Measurements from ENCODE around the gene WWOX. TPM values are rescaled to one million over a fixed set of nuclear protein-coding genes. Genes with fewer than 3 reads are reported as not detected.
"Not testable (repeated sequence)": the region's sequence is repeated elsewhere in the genome, so short reads cannot be mapped to it uniquely, and the experiment has no call there.

WWOX gene
- total RNA-seq, 2 experiments from 2014 or later: 19.9 to 29.4 TPM

DNA sequence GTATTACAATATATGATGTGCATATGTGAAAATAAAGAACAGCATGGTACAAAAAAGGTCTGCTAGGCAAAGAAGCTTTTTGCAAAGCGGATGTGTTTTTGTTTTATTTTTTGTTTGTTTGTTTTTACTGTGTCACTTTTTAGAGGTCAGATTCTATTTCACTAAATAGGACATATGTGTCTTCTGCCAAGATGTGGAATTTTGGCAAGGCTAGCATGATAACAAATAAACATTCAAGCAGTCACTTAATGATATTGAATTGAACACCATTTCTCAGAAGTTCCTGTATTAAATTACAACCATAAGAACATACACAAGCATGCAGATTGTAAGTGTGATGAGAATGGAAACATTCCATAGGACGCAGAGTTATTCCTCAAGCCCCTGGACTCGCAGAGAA is 492.7 kb downstream of the WWOX start:
- H3K4me1 Mint-ChIP-seq: no peaks in the 10 kb centered on the region
- no peak overlapping the region for H3K4me3 Mint-ChIP-seq
- H3K9me3 Mint-ChIP-seq (ENCODE audit: low read depth): no peaks in the 10 kb centered on the region
- CTCF ChIA-PET: no interaction called here
- no peaks in the 10 kb centered on the region for H3K36me3 Mint-ChIP-seq (ENCODE audit: low read depth)
- intact Hi-C loops (cut with DNase I, micrococcal nuclease): no loop called here
- POLR2A ChIA-PET: no interaction called here
- H3K27ac Mint-ChIP-seq: no peak overlapping the region
- DNase-seq (no peak), ATAC-seq (no peak)
- H3K27me3 Mint-ChIP-seq: no peaks in the 10 kb centered on the region

DNA sequence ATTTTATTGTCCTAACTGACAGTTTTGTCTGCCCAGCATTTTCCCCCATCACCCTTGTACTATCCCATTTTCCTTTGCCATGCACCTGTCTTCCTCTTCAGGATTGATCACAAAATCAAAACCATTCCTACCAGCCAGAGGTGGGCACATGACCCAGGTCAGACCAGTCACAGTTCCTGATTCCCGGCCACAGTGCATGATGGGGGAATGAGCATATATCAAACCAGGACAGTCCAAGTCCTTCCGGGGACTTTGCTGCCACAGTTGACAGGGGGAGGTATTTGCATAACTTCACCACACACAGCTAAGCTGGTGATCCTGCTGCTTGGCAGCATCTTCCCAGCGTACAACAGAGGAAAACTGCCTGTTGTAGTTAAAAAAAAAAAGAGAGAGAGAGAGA is 493.9 kb downstream of the WWOX start:
- ATAC-seq: no peak

DNA sequence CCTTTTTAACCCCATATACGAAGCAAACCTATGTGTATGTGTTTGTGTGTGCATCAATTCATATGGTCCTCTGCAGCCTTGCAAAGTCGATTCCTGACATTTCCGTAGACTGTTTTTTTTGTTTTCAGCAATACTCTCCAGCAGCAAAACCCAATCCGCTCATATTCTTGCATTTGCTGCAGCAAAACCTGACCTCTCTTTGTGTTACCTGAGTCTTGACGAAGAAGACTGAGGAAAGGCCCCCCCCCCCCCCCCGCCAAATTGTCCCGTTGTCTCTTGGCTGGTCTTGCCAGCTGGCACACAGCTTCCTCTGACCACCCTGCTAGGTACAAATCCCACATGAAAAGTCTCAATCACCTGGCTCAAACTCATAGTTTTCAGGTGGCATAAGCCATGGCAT is 494.7 kb downstream of the WWOX start:
- no peak overlapping the region for H3K27ac Mint-ChIP-seq
- POLR2A ChIA-PET: no interaction called here

More for the DNA sequence above, 493.9 kb downstream of the WWOX start:
- DNase-seq: no peak
- Mint-ChIP-seq H3K27ac (no peak overlapping the region), H3K9me3 (ENCODE audit: low read depth) (no peaks in the 10 kb centered on the region), H3K4me3 (no peak overlapping the region), H3K36me3 (ENCODE audit: low read depth) (no peaks in the 10 kb centered on the region), H3K4me1 (no peaks in the 10 kb centered on the region), H3K27me3 (no peaks in the 10 kb centered on the region)
- POLR2A ChIA-PET: no interaction called here
- CTCF ChIA-PET: no interaction called here
- intact Hi-C loops (cut with DNase I, micrococcal nuclease): no loop called here

GRCh38 chr16:78596348-78596995 is 497.0 kb downstream of the WWOX start:
- no peaks in the 10 kb centered on the region for H3K9me3 Mint-ChIP-seq (ENCODE audit: low read depth)
- H3K4me1 Mint-ChIP-seq: no peaks in the 10 kb centered on the region
- ChIA-PET CTCF (no interaction called here), POLR2A (no interaction called here)
- H3K36me3 Mint-ChIP-seq (ENCODE audit: low read depth): no peaks in the 10 kb centered on the region
- ATAC-seq (no peak), DNase-seq (no peak)
- H3K27me3 Mint-ChIP-seq: no peaks in the 10 kb centered on the region
- intact Hi-C loops (cut with DNase I, micrococcal nuclease): no loop called here
- no peak overlapping the region for H3K27ac Mint-ChIP-seq
- no peak overlapping the region for H3K4me3 Mint-ChIP-seq

More for the DNA sequence above, 494.7 kb downstream of the WWOX start:
- no peak for ATAC-seq
- intact Hi-C loops (cut with DNase I, micrococcal nuclease): no loop called here
- no peak for DNase-seq
- no peaks in the 10 kb centered on the region for H3K9me3 Mint-ChIP-seq (ENCODE audit: low read depth)
- CTCF ChIA-PET: no interaction called here
- H3K27me3 Mint-ChIP-seq: no peaks in the 10 kb centered on the region
- no peaks in the 10 kb centered on the region for H3K4me1 Mint-ChIP-seq
- H3K4me3 Mint-ChIP-seq: no peak overlapping the region
- H3K36me3 Mint-ChIP-seq (ENCODE audit: low read depth): no peaks in the 10 kb centered on the region

DNA sequence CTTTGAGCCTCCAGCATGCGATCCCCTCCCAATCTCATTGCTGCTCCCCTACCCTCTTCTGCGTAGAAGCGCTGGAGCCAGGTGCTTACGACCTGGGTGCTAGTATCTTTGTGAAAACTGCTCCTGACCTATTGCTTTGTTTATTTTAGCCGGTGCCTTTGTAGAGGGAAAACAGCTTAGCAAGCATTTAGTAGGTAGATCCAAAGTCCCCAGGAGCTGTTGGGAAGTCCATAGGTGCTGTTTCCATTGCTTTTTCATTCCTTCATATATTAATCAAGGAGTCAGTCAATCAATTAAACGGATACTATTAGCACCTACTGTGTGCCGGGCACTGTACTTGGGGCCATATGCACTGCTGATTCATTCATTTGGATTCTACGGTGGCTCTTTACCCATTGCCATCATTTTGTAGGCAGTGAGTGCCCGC is 497.6 kb downstream of the WWOX start:
- intact Hi-C loops (cut with DNase I, micrococcal nuclease): no loop called here
- no peak for ATAC-seq
- Mint-ChIP-seq H3K4me1 (no peaks in the 10 kb centered on the region), H3K27me3 (no peaks in the 10 kb centered on the region), H3K9me3 (ENCODE audit: low read depth) (no peaks in the 10 kb centered on the region), H3K36me3 (ENCODE audit: low read depth) (no peaks in the 10 kb centered on the region), H3K4me3 (no peak overlapping the region), H3K27ac (no peak overlapping the region)
- POLR2A ChIA-PET: no interaction called here
- no peak for DNase-seq
- CTCF ChIA-PET: no interaction called here

DNA sequence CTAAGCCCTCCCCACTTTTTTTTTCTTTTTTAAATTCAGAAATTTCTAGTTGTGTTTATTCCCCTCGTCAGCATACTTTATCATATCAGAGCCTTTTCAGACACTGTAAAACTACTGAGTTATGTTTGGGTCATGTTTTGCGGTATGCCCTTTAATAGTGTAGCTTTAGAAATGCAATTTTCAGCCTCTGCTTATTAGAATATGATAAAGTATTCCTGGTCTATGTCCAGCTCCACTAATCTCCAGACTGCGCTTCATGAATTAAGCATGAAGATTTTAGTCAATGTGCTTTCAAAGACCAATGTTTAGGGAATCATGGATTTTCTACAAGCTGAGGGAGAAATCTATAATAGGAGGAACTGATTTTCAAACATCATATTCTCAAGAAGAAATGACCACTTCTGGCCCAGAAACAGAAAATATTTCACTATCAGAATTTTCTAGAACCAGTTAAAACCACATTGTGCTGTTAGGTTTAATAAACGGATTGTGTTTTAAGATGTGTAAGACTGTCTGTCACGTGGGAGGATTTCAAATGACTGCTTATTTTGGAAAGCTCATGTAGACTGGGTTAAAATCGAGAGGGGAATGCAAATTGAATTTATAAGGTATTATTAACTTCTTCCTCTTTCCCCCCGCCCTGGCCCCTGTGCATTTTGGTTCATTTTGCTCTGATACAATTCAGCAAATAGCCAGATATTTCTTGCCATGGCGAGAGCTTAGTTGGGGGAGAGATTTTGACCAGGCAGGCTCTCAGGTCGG is 498.5 kb downstream of the WWOX start:
- Mint-ChIP-seq H3K27me3 (no peaks in the 10 kb centered on the region), H3K9me3 (ENCODE audit: low read depth) (no peaks in the 10 kb centered on the region), H3K36me3 (ENCODE audit: low read depth) (no peaks in the 10 kb centered on the region), H3K4me1 (no peaks in the 10 kb centered on the region), H3K27ac (no peak overlapping the region), H3K4me3 (no peak overlapping the region)
- ATAC-seq: no peak
- DNase-seq: no peak
- ChIA-PET CTCF (no interaction called here), POLR2A (no interaction called here)
- intact Hi-C loops (cut with DNase I, micrococcal nuclease): no loop called here

DNA sequence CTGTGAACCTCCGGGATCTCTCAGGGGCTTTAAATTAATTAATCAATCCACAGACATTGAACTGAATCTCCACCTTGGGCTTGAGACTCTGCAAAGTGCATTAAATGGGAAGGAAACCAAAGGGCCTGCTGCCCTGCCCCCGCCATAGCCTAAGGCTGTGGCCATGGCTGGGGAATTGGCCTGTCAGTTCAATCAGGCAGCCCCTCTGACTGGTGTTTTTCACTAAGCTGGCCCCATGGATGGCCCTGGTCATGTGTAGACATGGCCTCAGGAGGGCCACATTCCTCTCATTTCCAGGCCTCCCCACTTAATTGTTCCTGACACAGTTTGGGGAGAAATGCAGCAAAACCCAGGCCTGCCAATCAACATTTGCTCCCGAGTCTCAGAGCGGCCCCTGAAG is 499.8 kb downstream of the WWOX start:
- H3K36me3 Mint-ChIP-seq (ENCODE audit: low read depth): no peaks in the 10 kb centered on the region
- intact Hi-C loops (cut with DNase I, micrococcal nuclease): no loop called here
- ChIA-PET POLR2A (no interaction called here), CTCF (no interaction called here)
- no peak for ATAC-seq
- H3K4me3 Mint-ChIP-seq: no peak overlapping the region
- H3K4me1 Mint-ChIP-seq: no peaks in the 10 kb centered on the region
- no peaks in the 10 kb centered on the region for H3K9me3 Mint-ChIP-seq (ENCODE audit: low read depth)
- no peak overlapping the region for H3K27ac Mint-ChIP-seq
- no peak for DNase-seq
- H3K27me3 Mint-ChIP-seq: no peaks in the 10 kb centered on the region

GRCh38 chr16:78604423-78605062 is 505.1 kb downstream of the WWOX start:
- H3K4me3 Mint-ChIP-seq; H3K4me1 Mint-ChIP-seq; H3K27me3 Mint-ChIP-seq; DNase-seq; intact Hi-C loops (cut with DNase I, micrococcal nuclease); ATAC-seq; H3K9me3 Mint-ChIP-seq (ENCODE audit: low read depth); POLR2A ChIA-PET; H3K36me3 Mint-ChIP-seq (ENCODE audit: low read depth); H3K27ac Mint-ChIP-seq: not testable (repeated sequence)
- CTCF ChIA-PET: interaction anchor here (0.6 kb wide), 1 partner anchor 84 kb away, joined by 3 read pairs; no protein-coding TSS in a partner anchor

DNA sequence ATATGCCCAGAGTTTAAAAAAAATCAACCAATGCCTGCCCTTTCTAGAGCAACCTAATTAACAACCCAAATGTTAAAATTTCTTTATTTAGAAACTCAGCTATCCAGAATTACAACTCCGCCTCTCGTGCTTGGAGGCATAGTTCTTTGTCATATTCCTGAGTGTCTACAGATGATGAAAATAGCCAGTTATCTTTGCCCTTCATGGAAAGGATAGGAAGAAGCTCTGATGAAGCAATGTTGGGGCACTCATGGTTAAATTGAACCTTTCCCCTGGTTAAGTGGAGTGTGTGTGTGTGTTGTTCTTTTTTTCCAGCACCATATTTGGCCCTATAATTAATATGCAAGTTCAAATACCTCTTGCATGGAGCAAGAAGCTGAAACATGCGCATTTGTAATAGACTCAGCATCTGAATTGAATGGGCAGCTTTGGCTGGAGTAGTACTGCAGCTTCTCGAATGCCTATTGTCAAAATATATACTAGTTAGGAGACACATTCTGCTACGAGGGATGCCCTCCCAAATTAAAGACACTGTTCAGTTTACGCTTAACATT is 506.2 kb downstream of the WWOX start:
- H3K27me3 Mint-ChIP-seq: no peaks in the 10 kb centered on the region
- peaks cover 4% of the 10 kb centered on the region for H3K4me1 Mint-ChIP-seq
- DNase-seq (no peak), ATAC-seq (no peak)
- POLR2A ChIA-PET: no interaction called here
- no peak overlapping the region for H3K27ac Mint-ChIP-seq
- H3K9me3 Mint-ChIP-seq (ENCODE audit: low read depth): no peaks in the 10 kb centered on the region
- no peaks in the 10 kb centered on the region for H3K36me3 Mint-ChIP-seq (ENCODE audit: low read depth)
- H3K4me3 Mint-ChIP-seq: no peak overlapping the region
- intact Hi-C loops (cut with DNase I, micrococcal nuclease): no loop called here
- CTCF ChIA-PET: no interaction called here

GRCh38 chr16:78606545-78606944 is 507.1 kb downstream of the WWOX start:
- no peak overlapping the region for H3K27ac Mint-ChIP-seq
- intact Hi-C loops (cut with DNase I, micrococcal nuclease): no loop called here
- no peak overlapping the region for H3K4me3 Mint-ChIP-seq
- no peaks in the 10 kb centered on the region for H3K27me3 Mint-ChIP-seq
- ChIA-PET CTCF (no interaction called here), POLR2A (no interaction called here)
- H3K36me3 Mint-ChIP-seq (ENCODE audit: low read depth): no peaks in the 10 kb centered on the region
- H3K4me1 Mint-ChIP-seq: peaks cover 4% of the 10 kb centered on the region
- DNase-seq (no peak), ATAC-seq (no peak)
- H3K9me3 Mint-ChIP-seq (ENCODE audit: low read depth): no peaks in the 10 kb centered on the region

DNA sequence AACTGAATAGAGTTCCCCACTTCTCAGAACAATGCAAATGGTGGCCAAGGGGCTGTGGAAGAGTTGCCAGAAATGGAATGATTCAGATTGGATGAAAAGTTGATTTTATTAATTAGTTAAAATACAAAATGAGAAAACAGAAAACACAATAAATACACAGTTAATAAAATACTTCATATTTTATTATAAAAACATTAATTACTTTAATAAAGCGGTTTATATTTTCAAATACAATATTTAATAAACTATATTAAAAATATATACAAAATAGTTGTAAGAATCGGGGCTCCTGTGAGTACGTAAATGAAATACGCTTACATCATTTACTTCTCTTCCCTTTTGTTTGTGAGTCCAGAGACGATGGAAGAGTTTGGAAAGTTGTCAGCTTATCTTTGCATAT is 507.6 kb downstream of the WWOX start:
- POLR2A ChIA-PET: no interaction called here
- no peak overlapping the region for H3K27ac Mint-ChIP-seq
- no peaks in the 10 kb centered on the region for H3K9me3 Mint-ChIP-seq (ENCODE audit: low read depth)
- no peaks in the 10 kb centered on the region for H3K27me3 Mint-ChIP-seq
- CTCF ChIA-PET: interaction anchor here (0.6 kb wide), 1 partner anchor 932 kb away, joined by 3 read pairs; no protein-coding TSS in a partner anchor
- H3K36me3 Mint-ChIP-seq (ENCODE audit: low read depth): no peaks in the 10 kb centered on the region
- H3K4me3 Mint-ChIP-seq: no peak overlapping the region
- H3K4me1 Mint-ChIP-seq: peaks cover 4% of the 10 kb centered on the region
- ATAC-seq (no peak), DNase-seq (no peak)
- intact Hi-C loops (cut with DNase I, micrococcal nuclease): no loop called here

DNA sequence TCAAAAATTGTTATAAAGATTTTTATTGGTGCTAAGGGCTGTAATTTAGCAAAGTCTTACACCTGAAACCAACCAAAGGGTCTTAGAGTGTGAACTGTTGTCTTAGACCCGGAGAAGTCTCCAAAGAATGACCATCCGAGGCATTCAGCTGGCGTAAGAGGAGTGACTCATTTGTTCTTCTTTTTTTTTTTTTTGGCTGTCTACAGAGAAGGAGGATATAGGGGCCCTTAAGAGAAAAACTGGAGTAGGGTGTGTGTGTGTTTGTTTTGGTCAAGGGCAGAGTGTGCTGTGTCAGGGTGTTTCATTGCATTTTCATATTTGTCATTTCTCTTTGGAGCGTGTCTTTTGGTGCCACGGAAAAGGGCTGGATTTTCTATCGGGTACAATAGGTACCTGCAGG is 508.0 kb downstream of the WWOX start:
- ChIA-PET CTCF (interaction anchor here (0.6 kb wide), 1 partner anchor 932 kb away, joined by 3 read pairs; no protein-coding TSS in a partner anchor), POLR2A (no interaction called here)
- ATAC-seq (no peak), DNase-seq (no peak)
- Mint-ChIP-seq H3K4me1 (peaks cover 4% of the 10 kb centered on the region), H3K9me3 (ENCODE audit: low read depth) (no peaks in the 10 kb centered on the region), H3K4me3 (no peak overlapping the region), H3K36me3 (ENCODE audit: low read depth) (no peaks in the 10 kb centered on the region), H3K27me3 (no peaks in the 10 kb centered on the region), H3K27ac (no peak overlapping the region)
- intact Hi-C loops (cut with DNase I, micrococcal nuclease): no loop called here
